Caco-2 (cell line): Measurements from ENCODE around the gene CSAD. TPM values are rescaled to one million over a fixed set of nuclear protein-coding genes. Genes with fewer than 3 reads are reported as not detected.
"Not testable (repeated sequence)": the region's sequence is repeated elsewhere in the genome, so short reads cannot be mapped to it uniquely, and the experiment has no call there.

ENCODE experiments used
- BruUV-seq: library from RNA; stranded (reverse); fragments of 400-500 nt; replicated peaks from 2 replicates; lab custom pipeline; 2021; lab: Mats Ljungman, UMichigan
- CTCF ChIA-PET: fragments of 300-600 bp; sonication (Branson Sonifier 250); formaldehyde crosslinking; loops from one replicate; lab custom pipeline; 2022; ENCODE audit warnings: antibody characterized with exemption; lab: Charles Lee
- POLR2A ChIA-PET: fragments of 300-600 bp; sonication (Branson Sonifier 250); formaldehyde crosslinking; loops from one replicate; lab custom pipeline; 2022; ENCODE audit warnings: antibody characterized with exemption; lab: Charles Lee
- DNase-seq, 2 experiments: peaks; one replicate each; pipeline versions ENCODE4 v3.0.0 to v3.0.0-alpha.2; 2020 to 2022
- H3K27me3 ChIP-seq: replicated peaks from 2 replicates; pipeline ENCODE4 v1.6.0; 2011; ENCODE audit warnings: low read length; ENCODE audit not compliant: control insufficient read depth, insufficient read depth
- H3K36me3 ChIP-seq: 2 replicates; pipeline ENCODE4 v1.5.1; 2011; ENCODE audit warnings: low read length; ENCODE audit not compliant: control insufficient read depth, insufficient read depth
- H3K4me1 ChIP-seq: fragments of 250-450 bp; sonication (Bioruptor Pico); 2 replicates; pipeline ENCODE4 v1.5.1; 2020; ENCODE audit warnings: mild to moderate bottlenecking
- H3K4me3 ChIP-seq: 2 replicates; pipeline ENCODE4 v1.5.1; 2011; ENCODE audit warnings: low read depth, mild to moderate bottlenecking, control low read depth, low read length
- H3K9me3 ChIP-seq: fragments of 250-450 bp; sonication (Bioruptor Pico); 2 replicates; pipeline ENCODE4 v1.5.1; 2020; ENCODE audit warnings: mild to moderate bottlenecking, moderate library complexity
- H3K27ac Mint-ChIP-seq: one replicate; pipeline ENCODE4 v1.8.0; 2022; ENCODE audit warnings: mixed read lengths; ENCODE audit not compliant: unreplicated experiment
- H3K27me3 Mint-ChIP-seq: one replicate; pipeline ENCODE4 v1.8.0; 2022; ENCODE audit warnings: mixed read lengths; ENCODE audit not compliant: insufficient read depth, unreplicated experiment
- H3K36me3 Mint-ChIP-seq: one replicate; pipeline ENCODE4 v1.8.0; 2022; ENCODE audit warnings: mild to moderate bottlenecking, mixed read lengths; ENCODE audit not compliant: insufficient read depth, unreplicated experiment
- H3K4me1 Mint-ChIP-seq: one replicate; pipeline ENCODE4 v1.8.0; 2022; ENCODE audit warnings: low read depth, mixed read lengths; ENCODE audit not compliant: unreplicated experiment
- H3K4me3 Mint-ChIP-seq: one replicate; pipeline ENCODE4 v1.8.0; 2022; ENCODE audit warnings: mild to moderate bottlenecking, moderate library complexity, mixed read lengths; ENCODE audit not compliant: unreplicated experiment
- H3K9me3 Mint-ChIP-seq: one replicate; pipeline ENCODE4 v1.8.0; 2022; ENCODE audit warnings: mixed read lengths; ENCODE audit not compliant: unreplicated experiment
- intact Hi-C: fragments of 100-400 bp; cut with micrococcal nuclease; formaldehyde crosslinking; loops from one replicate; pipeline ENCODE4 v1.10.0; 2022; ENCODE audit not compliant: unreplicated experiment
- total RNA-seq: library from RNA; stranded (reverse); gene quantifications from 2 replicates; pipeline ENCODE4 v1.2.3, GENCODE V29; 2022
- TF ChIP-seq, protein P1 (sequence below), 2 experiments: fragments of 200-600 bp in 1 of 2; IDR thresholded peaks; 1 replicate in 1 of 2; 2 replicates in 1 of 2; pipeline versions ENCODE4 v1.5.1 to v1.8.0; 2011 to 2022; ENCODE audit warnings: antibody characterized with exemption in 1 of 2, control low read depth in 1 of 2, inconsistent platforms in 1 of 2, low read depth in 1 of 2, low read length in 1 of 2, mild to moderate bottlenecking in 1 of 2, moderate library complexity in 1 of 2; ENCODE audit not compliant: insufficient read depth in 1 of 2, severe bottlenecking in 1 of 2, unreplicated experiment in 1 of 2

CSAD gene
- total RNA-seq, 1 experiment from 2014 or later: 20.1 TPM

- no peaks in the 10 kb centered on the region for H3K36me3 ChIP-seq
Measured at GRCh38 chr12:53166837-53167236, 13.9 kb downstream of the CSAD start.

GRCh38 chr12:53163008-53163407 lies 17.7 kb downstream of the CSAD start:
- H3K4me3 ChIP-seq, H3K9me3 Mint-ChIP-seq, H3K27ac Mint-ChIP-seq, intact Hi-C loops, H3K4me3 Mint-ChIP-seq, H3K9me3 ChIP-seq, H3K36me3 ChIP-seq, H3K27me3 Mint-ChIP-seq, DNase-seq, CTCF ChIA-PET, BruUV-seq, H3K4me1 ChIP-seq, H3K27me3 ChIP-seq, POLR2A ChIA-PET, H3K36me3 Mint-ChIP-seq: not testable (repeated sequence)
- peaks cover 11% of the 10 kb centered on the region for H3K4me1 Mint-ChIP-seq

More at GRCh38 chr12:53166837-53167236, 13.9 kb downstream of the CSAD start:
- POLR2A ChIA-PET: no interaction called here
- H3K36me3 Mint-ChIP-seq: no peaks in the 10 kb centered on the region
- no peak overlapping the region for H3K4me3 ChIP-seq
- no peak overlapping the region for H3K4me3 Mint-ChIP-seq
- H3K9me3 ChIP-seq: no peaks in the 10 kb centered on the region
- TF ChIP-seq, protein P1, sequence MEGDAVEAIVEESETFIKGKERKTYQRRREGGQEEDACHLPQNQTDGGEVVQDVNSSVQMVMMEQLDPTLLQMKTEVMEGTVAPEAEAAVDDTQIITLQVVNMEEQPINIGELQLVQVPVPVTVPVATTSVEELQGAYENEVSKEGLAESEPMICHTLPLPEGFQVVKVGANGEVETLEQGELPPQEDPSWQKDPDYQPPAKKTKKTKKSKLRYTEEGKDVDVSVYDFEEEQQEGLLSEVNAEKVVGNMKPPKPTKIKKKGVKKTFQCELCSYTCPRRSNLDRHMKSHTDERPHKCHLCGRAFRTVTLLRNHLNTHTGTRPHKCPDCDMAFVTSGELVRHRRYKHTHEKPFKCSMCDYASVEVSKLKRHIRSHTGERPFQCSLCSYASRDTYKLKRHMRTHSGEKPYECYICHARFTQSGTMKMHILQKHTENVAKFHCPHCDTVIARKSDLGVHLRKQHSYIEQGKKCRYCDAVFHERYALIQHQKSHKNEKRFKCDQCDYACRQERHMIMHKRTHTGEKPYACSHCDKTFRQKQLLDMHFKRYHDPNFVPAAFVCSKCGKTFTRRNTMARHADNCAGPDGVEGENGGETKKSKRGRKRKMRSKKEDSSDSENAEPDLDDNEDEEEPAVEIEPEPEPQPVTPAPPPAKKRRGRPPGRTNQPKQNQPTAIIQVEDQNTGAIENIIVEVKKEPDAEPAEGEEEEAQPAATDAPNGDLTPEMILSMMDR (IDR thresholded peaks at IDR 0.05; ENCODE audit: insufficient read depth in 1 of 2, low read depth in 1 of 2, low read length in 1 of 2, severe bottlenecking in 1 of 2, unreplicated experiment in 1 of 2): no peak
- no peaks in the 10 kb centered on the region for H3K4me1 Mint-ChIP-seq
- H3K4me1 ChIP-seq: no peaks in the 10 kb centered on the region
- no peak for DNase-seq
- H3K9me3 Mint-ChIP-seq: no peaks in the 10 kb centered on the region
- no peak overlapping the region for H3K27ac Mint-ChIP-seq
- intact Hi-C loops: no loop called here
- BruUV-seq: no TSS peak
- no peaks in the 10 kb centered on the region for H3K27me3 Mint-ChIP-seq
- H3K27me3 ChIP-seq: no peaks in the 10 kb centered on the region
- CTCF ChIA-PET: no interaction called here

DNA sequence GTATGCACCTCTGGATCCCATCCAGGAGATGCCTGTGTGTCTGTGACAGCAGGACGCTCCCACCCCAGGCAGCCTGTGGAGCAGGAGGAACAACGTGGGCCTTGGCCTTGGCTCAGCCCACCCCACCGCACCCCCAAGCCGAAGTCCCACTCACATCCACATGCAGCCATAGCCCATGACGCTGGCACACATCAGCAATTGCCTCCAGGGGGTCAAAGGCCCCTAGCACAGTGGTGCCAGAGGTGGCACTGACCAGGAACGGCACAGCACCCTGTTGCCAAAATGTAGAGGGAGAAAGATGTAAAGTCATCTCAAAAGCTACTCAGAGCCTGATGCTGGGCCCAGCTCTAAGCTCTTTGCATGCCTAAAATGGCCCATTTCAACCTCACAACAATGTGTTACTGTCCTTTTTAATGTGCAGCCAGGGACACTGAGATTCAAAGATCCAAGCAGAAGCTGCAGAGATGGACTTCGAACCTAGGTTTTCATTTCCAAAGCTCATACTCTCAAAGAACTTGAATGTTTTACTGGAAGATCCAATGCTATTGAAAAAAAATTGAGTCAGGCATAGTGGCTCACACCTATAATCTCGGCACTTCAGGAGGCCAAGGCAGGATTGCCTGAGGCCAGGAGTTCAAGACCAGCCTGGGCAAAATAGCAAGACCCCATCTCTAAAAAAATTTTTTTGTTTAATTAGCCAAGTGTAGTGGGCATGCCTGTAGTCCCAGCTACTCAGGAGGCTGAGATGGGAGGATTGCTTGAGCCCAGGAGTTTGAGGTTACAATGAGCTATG lies 19.4 kb downstream of the CSAD start:
- no peak for DNase-seq
- POLR2A ChIA-PET: no interaction called here
- peaks cover 6% of the 10 kb centered on the region for H3K36me3 Mint-ChIP-seq

More for the DNA sequence above, 19.4 kb downstream of the CSAD start:
- Mint-ChIP-seq H3K4me3 (no peak overlapping the region), H3K27ac (no peak overlapping the region), H3K9me3 (no peaks in the 10 kb centered on the region), H3K4me1 (peaks cover 11% of the 10 kb centered on the region), H3K27me3 (no peaks in the 10 kb centered on the region)
- Histone ChIP-seq H3K36me3 (no peaks in the 10 kb centered on the region), H3K4me1 (no peaks in the 10 kb centered on the region), H3K9me3 (no peaks in the 10 kb centered on the region), H3K27me3 (no peaks in the 10 kb centered on the region), H3K4me3 (no peak overlapping the region)
- CTCF ChIA-PET: interaction anchor here (0.6 to 2.9 kb wide), 3 partner anchors 19 to 107 kb away, joined by 3 to 9 read pairs (median 4); partner anchors contain the start of genes CSAD and ZNF740
- no TSS peak for BruUV-seq
- intact Hi-C loops: no loop called here
- TF ChIP-seq, protein P1 (IDR thresholded peaks at IDR 0.05; ENCODE audit: insufficient read depth in 1 of 2, low read depth in 1 of 2, low read length in 1 of 2, severe bottlenecking in 1 of 2, unreplicated experiment in 1 of 2): no peak
